Tibial nerve (tissue), 4 donors: Measurements from ENCODE around the gene PDE1C. TPM values are rescaled to one million over a fixed set of nuclear protein-coding genes. Genes with fewer than 3 reads are reported as not detected.
"Not testable (repeated sequence)": the region's sequence is repeated elsewhere in the genome, so short reads cannot be mapped to it uniquely, and the experiment has no call there.

Experiments
- DNase-seq, 2 donors: peaks; one replicate each; pipeline ENCODE4 v3.0.0-alpha.2; 2019; ENCODE audit warnings: low spot score in 2 of 2
- H3K27ac ChIP-seq, 4 donors: fragments of 200-600 bp; sonication (generic) in 3 of 4; one replicate each; pipeline ENCODE4 v1.5.1; 2017 to 2019; ENCODE audit warnings: mild to moderate bottlenecking in 1 of 4
- H3K27me3 ChIP-seq, 2 donors: fragments of 200-600 bp; sonication (generic) in 1 of 2; one replicate each; pipeline versions ENCODE4 v1.5.1 to v1.6.0; 2017 to 2019
- H3K36me3 ChIP-seq, 3 donors: fragments of 200-600 bp; sonication (generic); one replicate each; pipeline ENCODE4 v1.5.1; 2018 to 2019
- H3K4me1 ChIP-seq, 4 donors: fragments of 200-600 bp; sonication (generic) in 3 of 4; one replicate each; pipeline ENCODE4 v1.5.1; 2017 to 2019
- H3K4me3 ChIP-seq, 4 donors: fragments of 200-600 bp; sonication (generic) in 3 of 4; one replicate each; pipeline ENCODE4 v1.5.1; 2017 to 2019; ENCODE audit warnings: mild to moderate bottlenecking in 1 of 4, moderate library complexity in 1 of 4
- H3K9me3 ChIP-seq, 4 donors: fragments of 200-600 bp; sonication (generic) in 3 of 4; one replicate each; pipeline ENCODE4 v1.5.1; 2017 to 2019
- CTCF ChIP-seq, 5 experiments: fragments of 200-600 bp in 3 of 5; fragments of 450-650 bp in 2 of 5; sonication (generic) in 3 of 5; IDR thresholded peaks; one replicate each; pipeline ENCODE4 v1.5.1; 2016 to 2019; ENCODE audit warnings: antibody characterized with exemption in 5 of 5, mild to moderate bottlenecking in 3 of 5, moderate library complexity in 2 of 5
- EP300 ChIP-seq, 2 donors: sonication (generic); formaldehyde crosslinking; IDR thresholded peaks; one replicate each; pipeline ENCODE4 v1.6.1; 2017; ENCODE audit warnings: antibody characterized with exemption in 2 of 2, mild to moderate bottlenecking in 1 of 2
- POLR2A ChIP-seq, 2 donors: fragments of 450-650 bp; IDR thresholded peaks; one replicate each; pipeline ENCODE4 v1.6.1; 2017; ENCODE audit warnings: antibody characterized with exemption in 2 of 2, mild to moderate bottlenecking in 2 of 2, moderate library complexity in 2 of 2
- WGBS, 2 donors: methylation state at CpG; one replicate each; pipeline ENCODE4 v1.1.5; 2018; 5-methylcytosine and 5-hydroxymethylcytosine counted together
- total RNA-seq, 4 donors: library from RNA; depleted of rRNA; stranded (reverse); fragments of >200 nt; gene quantifications; one replicate each; pipeline ENCODE4 v1.1.0, GENCODE V29; 2016

Gene PDE1C
- total RNA-seq, 4 donors from 2014 or later, result 10.6 to 31.8 (median 20.7) TPM

GRCh38 chr7:32023376-32023775 is 46.8 kb downstream of the PDE1C start:
- TF ChIP-seq POLR2A (IDR thresholded peaks at IDR 0.05) (no peak), CTCF (IDR thresholded peaks at IDR 0.05) (no peak), EP300 (IDR thresholded peaks at IDR 0.05) (no peak)
- no peaks in the 10 kb centered on the region for H3K9me3 ChIP-seq
- H3K27ac ChIP-seq, result no peak overlapping the region
- no peaks in the 10 kb centered on the region for H3K36me3 ChIP-seq
- WGBS, 2 donors, result 83 to 85% methylated on average over 6 of the region's 6 CpGs
- no peaks in the 10 kb centered on the region for H3K27me3 ChIP-seq
- no peak for DNase-seq
- H3K4me1 ChIP-seq, result no peaks in the 10 kb centered on the region
- H3K4me3 ChIP-seq, result no peak overlapping the region

GRCh38 chr7:32022966-32023365 is 47.2 kb downstream of the PDE1C start:
- H3K9me3 ChIP-seq, result peaks cover 0 to 2% (median 0%) of the 10 kb centered on the region in 4 donors
- H3K4me3 ChIP-seq, result no peak overlapping the region
- no peak for DNase-seq
- H3K27me3 ChIP-seq, result no peaks in the 10 kb centered on the region
- TF ChIP-seq POLR2A (IDR thresholded peaks at IDR 0.05) (no peak), CTCF (IDR thresholded peaks at IDR 0.05) (no peak), EP300 (IDR thresholded peaks at IDR 0.05) (no peak)
- 63 to 84% methylated on average over 4 of the region's 4 CpGs for WGBS, 2 donors
- H3K36me3 ChIP-seq, result peaks cover 0 to under 1% (median 0%) of the 10 kb centered on the region in 3 donors
- H3K4me1 ChIP-seq, result no peaks in the 10 kb centered on the region
- no peak overlapping the region for H3K27ac ChIP-seq

- 49 to 70% methylated on average over 2 of the region's 2 CpGs for WGBS, 2 donors
- peaks cover 0 to 11% (median 0%) of the 10 kb centered on the region in 4 donors for H3K9me3 ChIP-seq
- H3K4me1 ChIP-seq, result no peaks in the 10 kb centered on the region
- H3K36me3 ChIP-seq, result peaks cover 0 to 7% (median 0%) of the 10 kb centered on the region in 3 donors
- TF ChIP-seq POLR2A (IDR thresholded peaks at IDR 0.05), result no peak
- no peak for TF ChIP-seq CTCF (IDR thresholded peaks at IDR 0.05)
- TF ChIP-seq EP300 (IDR thresholded peaks at IDR 0.05), result no peak
- H3K27me3 ChIP-seq, result no peaks in the 10 kb centered on the region
- no peak overlapping the region for H3K4me3 ChIP-seq
- H3K27ac ChIP-seq, result no peak overlapping the region
- DNase-seq, result no peak
Observed at GRCh38 chr7:32020551-32021159, 49.6 kb downstream of the PDE1C start.

GRCh38 chr7:32018845-32019578 is 51.2 kb downstream of the PDE1C start:
- Histone ChIP-seq H3K4me3 (no peak overlapping the region), H3K9me3 (peaks cover 0 to 11% (median 0%) of the 10 kb centered on the region in 4 donors), H3K27me3 (no peaks in the 10 kb centered on the region), H3K4me1 (no peaks in the 10 kb centered on the region), H3K27ac (no peak overlapping the region), H3K36me3 (peaks cover 0 to 7% (median 0%) of the 10 kb centered on the region in 3 donors)
- no peak for TF ChIP-seq EP300 (IDR thresholded peaks at IDR 0.05)
- no peak for TF ChIP-seq CTCF (IDR thresholded peaks at IDR 0.05)
- TF ChIP-seq POLR2A (IDR thresholded peaks at IDR 0.05), result no peak
- 90 to 93% methylated on average over 2 of the region's 2 CpGs for WGBS, 2 donors
- DNase-seq, result no peak

GRCh38 chr7:32015133-32015532 is 55.1 kb downstream of the PDE1C start:
- Histone ChIP-seq H3K27ac (no peak overlapping the region), H3K4me3 (no peak overlapping the region), H3K27me3 (no peaks in the 10 kb centered on the region), H3K9me3 (peaks cover 0 to 11% (median 0%) of the 10 kb centered on the region in 4 donors), H3K4me1 (no peaks in the 10 kb centered on the region), H3K36me3 (peaks cover 0 to 7% (median 0%) of the 10 kb centered on the region in 3 donors)
- DNase-seq, result no peak
- TF ChIP-seq CTCF (IDR thresholded peaks at IDR 0.05) (no peak), POLR2A (IDR thresholded peaks at IDR 0.05) (no peak), EP300 (IDR thresholded peaks at IDR 0.05) (no peak)
- WGBS, 2 donors, result 92 to 94% methylated on average over 2 of the region's 2 CpGs

GRCh38 chr7:32013471-32013870 is 56.7 kb downstream of the PDE1C start:
- H3K27me3 ChIP-seq, H3K27ac ChIP-seq, H3K4me3 ChIP-seq, H3K4me1 ChIP-seq, H3K36me3 ChIP-seq, DNase-seq: not testable (repeated sequence)
- H3K9me3 ChIP-seq, result peaks cover 0 to 11% (median 0%) of the 10 kb centered on the region in 4 donors
- 44 to 46% methylated on average over 2 of the region's 2 CpGs for WGBS, 2 donors
